GM13977 (cell line): ENCODE measurements around the gene MMP14.

Source experiments
- DNase-seq: peaks from one replicate; pipeline ENCODE4 v3.0.0; 2012; ENCODE audit warnings: low spot score
- in situ Hi-C: fragments of 300-500 bp; cut with MboI; formaldehyde crosslinking; loops from one replicate; pipeline ENCODE4 v1.12.0; 2022; ENCODE audit warnings: low sequenced_read_pairs, low pct_unique_long_range_greater_than_20kb, mixed read lengths, inconsistent platforms; ENCODE audit not compliant: unreplicated experiment
- TF ChIP-seq, protein P1 (sequence below): IDR thresholded peaks from 2 replicates; pipeline ENCODE4 v1.5.1; 2012; ENCODE audit warnings: mild to moderate bottlenecking, control low read depth; ENCODE audit not compliant: insufficient read depth; ENCODE audit errors: extremely low read depth, missing control alignments

Gene MMP14

GRCh38 chr14:22845821-22846625 lies 9.6 kb downstream of the MMP14 start:
- in situ Hi-C loops, result no loop called here

DNA sequence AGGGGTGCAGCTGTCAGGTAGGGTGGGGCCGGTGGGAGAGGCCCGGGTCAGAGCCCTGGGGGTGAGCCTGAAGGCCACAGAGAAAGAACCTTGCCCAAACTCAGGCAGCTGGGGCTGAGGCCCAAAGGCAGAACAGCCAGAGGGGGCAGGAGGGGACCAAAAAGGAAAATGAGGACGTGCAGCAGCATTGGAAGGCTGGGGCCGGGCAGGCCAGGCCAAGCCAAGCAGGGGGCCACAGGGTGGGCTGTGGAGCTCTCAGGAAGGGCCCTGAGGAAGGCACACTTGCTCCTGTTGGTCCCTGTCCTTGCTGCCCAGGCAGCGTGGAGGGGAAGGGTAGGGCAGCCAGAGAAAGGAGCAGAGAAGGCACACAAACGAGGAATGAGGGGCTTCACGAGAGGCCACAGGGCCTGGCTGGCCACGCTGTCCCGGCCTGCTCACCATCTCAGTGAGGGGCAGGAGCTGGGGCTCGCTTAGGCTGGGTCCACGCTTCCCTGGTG lies 10.5 kb downstream of the MMP14 start:
- peak; percentile 17 for DNase-seq
- in situ Hi-C loops, result no loop called here
- TF ChIP-seq, protein P1, sequence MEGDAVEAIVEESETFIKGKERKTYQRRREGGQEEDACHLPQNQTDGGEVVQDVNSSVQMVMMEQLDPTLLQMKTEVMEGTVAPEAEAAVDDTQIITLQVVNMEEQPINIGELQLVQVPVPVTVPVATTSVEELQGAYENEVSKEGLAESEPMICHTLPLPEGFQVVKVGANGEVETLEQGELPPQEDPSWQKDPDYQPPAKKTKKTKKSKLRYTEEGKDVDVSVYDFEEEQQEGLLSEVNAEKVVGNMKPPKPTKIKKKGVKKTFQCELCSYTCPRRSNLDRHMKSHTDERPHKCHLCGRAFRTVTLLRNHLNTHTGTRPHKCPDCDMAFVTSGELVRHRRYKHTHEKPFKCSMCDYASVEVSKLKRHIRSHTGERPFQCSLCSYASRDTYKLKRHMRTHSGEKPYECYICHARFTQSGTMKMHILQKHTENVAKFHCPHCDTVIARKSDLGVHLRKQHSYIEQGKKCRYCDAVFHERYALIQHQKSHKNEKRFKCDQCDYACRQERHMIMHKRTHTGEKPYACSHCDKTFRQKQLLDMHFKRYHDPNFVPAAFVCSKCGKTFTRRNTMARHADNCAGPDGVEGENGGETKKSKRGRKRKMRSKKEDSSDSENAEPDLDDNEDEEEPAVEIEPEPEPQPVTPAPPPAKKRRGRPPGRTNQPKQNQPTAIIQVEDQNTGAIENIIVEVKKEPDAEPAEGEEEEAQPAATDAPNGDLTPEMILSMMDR, result no peak

More at GRCh38 chr14:22845821-22846625, 9.6 kb downstream of the MMP14 start:
- peak; percentile 21 for DNase-seq
- TF ChIP-seq, protein P1, result no peak

- in situ Hi-C loops, result no loop called here
- DNase-seq, result peak; percentile 43
- TF ChIP-seq, protein P1, result peak; percentile 23
Measured at GRCh38 chr14:22847661-22848341, 11.4 kb downstream of the MMP14 start.

DNA sequence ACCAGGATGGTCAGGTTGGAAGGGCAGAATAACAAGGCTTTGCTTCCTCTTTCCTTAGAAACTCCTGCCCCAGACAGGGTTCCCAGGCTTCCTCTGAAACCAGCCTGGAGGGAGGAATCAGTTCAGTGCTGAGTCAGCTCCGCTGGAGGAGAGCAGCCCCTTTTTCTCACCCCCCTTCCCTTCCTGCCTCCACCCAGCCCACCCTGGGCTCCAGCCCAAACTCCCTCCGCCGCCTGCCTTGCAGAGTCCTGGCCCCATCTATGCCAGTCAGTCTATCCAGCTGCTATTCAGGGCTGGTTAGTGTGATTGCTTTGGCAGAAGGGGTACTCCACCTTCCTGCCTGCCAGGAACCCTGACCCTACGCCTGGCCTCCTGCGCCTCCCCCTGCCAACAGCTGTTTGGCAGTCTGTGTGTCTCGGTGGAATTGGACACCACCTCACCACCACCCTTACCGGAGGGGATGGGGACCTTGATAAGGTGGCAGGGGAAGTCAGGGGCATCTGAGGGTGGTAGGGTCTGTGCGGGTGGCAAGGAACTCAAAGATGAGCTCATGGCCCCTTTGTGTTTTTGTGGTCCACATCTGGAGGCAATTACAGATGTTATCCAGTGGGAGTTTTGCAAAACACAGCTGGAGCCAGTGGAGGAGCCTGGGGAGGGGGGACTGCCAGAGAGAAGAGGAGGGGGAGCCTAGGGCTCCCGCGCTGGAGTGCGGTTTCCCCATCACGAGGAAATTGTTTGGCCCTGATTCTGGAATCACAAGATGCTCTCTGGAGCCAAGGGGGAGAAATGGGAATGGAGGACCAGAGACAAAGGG lies 12.2 kb downstream of the MMP14 start:
- in situ Hi-C loops, result no loop called here
- peak; percentile 45 for DNase-seq
- TF ChIP-seq, protein P1, result no peak

- TF ChIP-seq, protein P1, result no peak
- in situ Hi-C loops, result no loop called here
- peak; percentile 19 for DNase-seq
Measured at GRCh38 chr14:22849212-22849819, 12.9 kb downstream of the MMP14 start.
